HG02870 (cell line): ENCODE measurements around the gene TBC1D14.

Source experiments
- ATAC-seq: cut with Tn5 transposase; IDR thresholded peaks from one replicate; pipeline ENCODE4 v1.9.1; 2021; ENCODE audit warnings: mild to moderate bottlenecking, moderate library complexity; ENCODE audit not compliant: unreplicated experiment

Gene TBC1D14

GRCh38 chr4:6992728-6993677 is 83.4 kb downstream of the TBC1D14 start:
- no peak for ATAC-seq

- no peak for ATAC-seq
Measured at GRCh38 chr4:6996481-6996880, 86.9 kb downstream of the TBC1D14 start.

- ATAC-seq = no peak
Measured at GRCh38 chr4:6999172-7000086, 89.8 kb downstream of the TBC1D14 start.

- no peak for ATAC-seq
Measured at GRCh38 chr4:7000421-7001176, 91.0 kb downstream of the TBC1D14 start.

GRCh38 chr4:7001271-7001670 is 91.6 kb downstream of the TBC1D14 start:
- ATAC-seq = no peak

GRCh38 chr4:7002336-7002735 is 92.7 kb downstream of the TBC1D14 start:
- no peak for ATAC-seq

GRCh38 chr4:7003176-7003878 is 93.7 kb downstream of the TBC1D14 start:
- no peak for ATAC-seq

- ATAC-seq = no peak
Measured at GRCh38 chr4:7003879-7004240, 94.2 kb downstream of the TBC1D14 start.

- no peak for ATAC-seq
Measured at GRCh38 chr4:7004331-7004730, 94.7 kb downstream of the TBC1D14 start.

GRCh38 chr4:7005571-7005970 is 95.9 kb downstream of the TBC1D14 start:
- no peak for ATAC-seq

- ATAC-seq = no peak
Measured at GRCh38 chr4:7006411-7006810, 96.8 kb downstream of the TBC1D14 start.

- no peak for ATAC-seq
Measured at GRCh38 chr4:7007142-7007907, 97.7 kb downstream of the TBC1D14 start.

- ATAC-seq = no peak
Measured at GRCh38 chr4:7007944-7008343, 98.3 kb downstream of the TBC1D14 start.

- ATAC-seq = no peak
Measured at GRCh38 chr4:7009564-7009963, 99.9 kb downstream of the TBC1D14 start.

GRCh38 chr4:7013175-7013574 is 103.5 kb downstream of the TBC1D14 start:
- no peak for ATAC-seq

GRCh38 chr4:7014815-7015214 is 105.2 kb downstream of the TBC1D14 start:
- no peak for ATAC-seq

GRCh38 chr4:7015383-7016035 is 105.9 kb downstream of the TBC1D14 start:
- ATAC-seq = no peak

- ATAC-seq = no peak
Measured at GRCh38 chr4:7016086-7016485, 106.5 kb downstream of the TBC1D14 start.

GRCh38 chr4:7016512-7016911 is 106.9 kb downstream of the TBC1D14 start:
- no peak for ATAC-seq
